Activated T-helper 2 cell treated with anti-CD3 and anti-CD28 coated beads, Interferon-gamma antibody, Interleukin-2, Interleukin-4, amounts not matched to agents 10 μg/mL and 5 μg/mL and 100 μg/mL, durations not matched to agents 14 hours and 24 hours and 36 hours (primary cell): Measurements from ENCODE around the gene CYP2C19. TPM values are rescaled to one million over a fixed set of nuclear protein-coding genes. Genes with fewer than 3 reads are reported as not detected.
"Not testable (repeated sequence)": the region's sequence is repeated elsewhere in the genome, so short reads cannot be mapped to it uniquely, and the experiment has no call there.

Experiments
- DNase-seq: peaks from one replicate; pipeline ENCODE4 v3.0.0; 2021; ENCODE audit warnings: low spot score
- H3K27ac Mint-ChIP-seq: one replicate; pipeline ENCODE4 v1.8.0; 2021; ENCODE audit warnings: mixed read lengths
- H3K27me3 Mint-ChIP-seq: one replicate; pipeline ENCODE4 v1.8.0; 2021; ENCODE audit warnings: low read depth, mixed read lengths
- H3K36me3 Mint-ChIP-seq: one replicate; pipeline ENCODE4 v1.8.0; 2021; ENCODE audit warnings: low read depth, mixed read lengths
- H3K4me1 Mint-ChIP-seq: one replicate; pipeline ENCODE4 v1.8.0; 2021; ENCODE audit warnings: low read depth, mixed read lengths
- H3K4me3 Mint-ChIP-seq: one replicate; pipeline ENCODE4 v1.8.0; 2021; ENCODE audit warnings: low read depth, mild to moderate bottlenecking, moderate library complexity, mixed read lengths
- H3K9me3 Mint-ChIP-seq: one replicate; pipeline ENCODE4 v1.8.0; 2021; ENCODE audit warnings: mixed read lengths
- intact Hi-C: fragments of 100-400 bp; cut with micrococcal nuclease; formaldehyde crosslinking; loops from one replicate; pipeline ENCODE4 v1.15.1; 2023
- total RNA-seq: library from RNA; stranded (reverse); gene quantifications from 2 replicates; pipeline ENCODE4 v1.2.3, GENCODE V29; 2022

Gene CYP2C19
- not detected in 2 replicates for total RNA-seq

GRCh38 chr10:94762393-94762792 is at the start of gene CYP2C19:
TSS of gene CYP2C19 (plus strand) at chr10:94762681. CDS start at chr10:94762706, 25 bp downstream.
- no peak for DNase-seq
- no peaks in the 10 kb centered on the region for H3K36me3 Mint-ChIP-seq
- no peaks in the 10 kb centered on the region for H3K9me3 Mint-ChIP-seq
- no peaks in the 10 kb centered on the region for H3K4me1 Mint-ChIP-seq
- no peaks in the 10 kb centered on the region for H3K27me3 Mint-ChIP-seq
- H3K27ac Mint-ChIP-seq, result no peak within 1 kb of the TSS
- H3K4me3 Mint-ChIP-seq, result no peak within 1 kb of the TSS
- intact Hi-C loops, result no loop called here

- Mint-ChIP-seq H3K36me3 (no peaks in the 10 kb centered on the region), H3K4me1 (no peaks in the 10 kb centered on the region), H3K4me3 (no peak overlapping the region), H3K9me3 (no peaks in the 10 kb centered on the region), H3K27ac (no peak overlapping the region), H3K27me3 (no peaks in the 10 kb centered on the region)
- DNase-seq, result no peak
- intact Hi-C loops, result no loop called here
Observed at GRCh38 chr10:94725871-94726270, 36.6 kb upstream of the CYP2C19 start.

DNA sequence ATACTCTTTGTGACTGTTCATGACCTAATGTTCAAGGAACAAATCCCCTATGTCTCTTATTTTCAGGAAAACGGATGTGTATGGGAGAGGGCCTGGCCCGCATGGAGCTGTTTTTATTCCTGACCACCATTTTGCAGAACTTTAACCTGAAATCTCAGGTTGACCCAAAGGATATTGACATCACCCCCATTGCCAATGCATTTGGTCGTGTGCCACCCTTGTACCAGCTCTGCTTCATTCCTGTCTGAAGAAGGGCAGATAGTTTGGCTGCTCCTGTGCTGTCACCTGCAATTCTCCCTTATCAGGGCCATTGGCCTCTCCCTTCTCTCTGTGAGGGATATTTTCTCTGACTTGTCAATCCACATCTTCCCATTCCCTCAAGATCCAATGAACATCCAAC is 27.3 kb upstream of the CYP2C19 start:
- no peaks in the 10 kb centered on the region for H3K27me3 Mint-ChIP-seq
- H3K27ac Mint-ChIP-seq, result no peak overlapping the region
- H3K36me3 Mint-ChIP-seq, result no peaks in the 10 kb centered on the region
- H3K4me1 Mint-ChIP-seq, result no peaks in the 10 kb centered on the region
- peaks cover 8% of the 10 kb centered on the region for H3K9me3 Mint-ChIP-seq
- DNase-seq, result no peak
- intact Hi-C loops, result no loop called here
- no peak overlapping the region for H3K4me3 Mint-ChIP-seq

GRCh38 chr10:94738588-94738987 is 23.9 kb upstream of the CYP2C19 start:
- H3K4me1 Mint-ChIP-seq, result no peaks in the 10 kb centered on the region

GRCh38 chr10:94747137-94747536 is 15.3 kb upstream of the CYP2C19 start:
- Mint-ChIP-seq H3K27me3 (no peaks in the 10 kb centered on the region), H3K4me1 (no peaks in the 10 kb centered on the region), H3K27ac (no peak overlapping the region), H3K36me3 (no peaks in the 10 kb centered on the region), H3K9me3 (peaks cover 27% of the 10 kb centered on the region), H3K4me3 (no peak overlapping the region)
- DNase-seq, result no peak
- intact Hi-C loops, result no loop called here

More at GRCh38 chr10:94738588-94738987, 23.9 kb upstream of the CYP2C19 start:
- Mint-ChIP-seq H3K27ac (no peak overlapping the region), H3K27me3 (no peaks in the 10 kb centered on the region), H3K9me3 (peaks cover 23% of the 10 kb centered on the region), H3K4me3 (no peak overlapping the region), H3K36me3 (no peaks in the 10 kb centered on the region)
- intact Hi-C loops, result no loop called here
- no peak for DNase-seq

GRCh38 chr10:94747838-94748237 is 14.6 kb upstream of the CYP2C19 start:
- intact Hi-C loops, result no loop called here
- no peaks in the 10 kb centered on the region for H3K27me3 Mint-ChIP-seq
- H3K9me3 Mint-ChIP-seq, result peaks cover 27% of the 10 kb centered on the region
- H3K4me1 Mint-ChIP-seq, result no peaks in the 10 kb centered on the region
- H3K36me3 Mint-ChIP-seq, result no peaks in the 10 kb centered on the region
- H3K27ac Mint-ChIP-seq, result no peak overlapping the region
- no peak for DNase-seq
- no peak overlapping the region for H3K4me3 Mint-ChIP-seq

DNA sequence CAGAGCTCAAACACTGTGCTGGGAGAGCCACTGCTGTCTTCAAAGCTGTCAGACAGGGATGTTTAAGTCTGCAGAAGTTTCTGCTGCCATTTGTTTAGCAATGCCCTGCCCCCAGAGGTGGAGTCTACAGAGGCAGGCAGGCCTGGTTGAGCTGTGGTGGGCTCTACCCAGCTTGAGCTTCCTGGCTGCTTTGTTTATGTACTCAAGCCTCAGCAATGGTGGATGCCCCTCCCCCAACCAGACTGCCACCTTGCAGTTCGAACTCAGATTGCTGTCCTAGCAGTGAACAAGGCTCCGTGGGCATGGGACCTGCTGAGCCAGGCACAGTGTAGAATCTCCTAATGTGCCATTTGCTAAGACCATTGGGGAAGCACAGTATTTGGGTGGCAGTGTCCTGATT is 4.6 kb upstream of the CYP2C19 start:
- no peak for DNase-seq
- Mint-ChIP-seq H3K4me3 (no peak overlapping the region), H3K36me3 (no peaks in the 10 kb centered on the region), H3K27ac (no peak overlapping the region), H3K27me3 (no peaks in the 10 kb centered on the region), H3K9me3 (peaks cover 4% of the 10 kb centered on the region), H3K4me1 (no peaks in the 10 kb centered on the region)
- intact Hi-C loops, result no loop called here

DNA sequence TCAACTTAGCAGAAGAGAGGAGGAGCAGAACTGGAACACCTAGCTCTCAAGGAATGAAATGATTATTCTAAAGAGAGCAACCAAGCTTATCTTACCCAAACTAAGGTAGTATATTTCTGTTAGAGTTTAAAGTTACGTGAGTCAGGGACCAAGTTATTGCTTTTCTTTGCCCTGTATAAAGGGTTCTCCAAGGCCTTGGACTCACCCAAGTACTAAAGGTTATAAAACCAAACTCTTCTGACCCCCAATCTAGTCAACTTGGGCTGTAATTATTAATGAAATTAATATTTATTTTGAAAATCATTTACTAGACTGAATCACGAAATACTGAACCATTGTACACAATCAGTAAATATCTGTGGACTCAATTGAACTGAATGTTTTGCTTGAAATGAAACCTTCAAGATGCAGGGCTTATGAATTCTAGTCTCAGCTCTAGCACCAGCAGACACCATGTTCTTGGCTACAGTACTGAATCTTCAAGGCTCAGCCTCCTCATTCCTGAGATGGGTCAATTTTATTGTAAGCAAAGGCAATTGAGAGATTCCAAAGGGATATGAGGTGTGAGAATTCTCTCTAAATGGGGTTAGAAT is 1.8 kb upstream of the CYP2C19 start:
- intact Hi-C loops, result no loop called here
- Mint-ChIP-seq H3K9me3 (peaks cover 4% of the 10 kb centered on the region), H3K4me1 (no peaks in the 10 kb centered on the region), H3K4me3 (no peak overlapping the region), H3K36me3 (no peaks in the 10 kb centered on the region), H3K27ac (no peak overlapping the region), H3K27me3 (no peaks in the 10 kb centered on the region)
- DNase-seq, result no peak

DNA sequence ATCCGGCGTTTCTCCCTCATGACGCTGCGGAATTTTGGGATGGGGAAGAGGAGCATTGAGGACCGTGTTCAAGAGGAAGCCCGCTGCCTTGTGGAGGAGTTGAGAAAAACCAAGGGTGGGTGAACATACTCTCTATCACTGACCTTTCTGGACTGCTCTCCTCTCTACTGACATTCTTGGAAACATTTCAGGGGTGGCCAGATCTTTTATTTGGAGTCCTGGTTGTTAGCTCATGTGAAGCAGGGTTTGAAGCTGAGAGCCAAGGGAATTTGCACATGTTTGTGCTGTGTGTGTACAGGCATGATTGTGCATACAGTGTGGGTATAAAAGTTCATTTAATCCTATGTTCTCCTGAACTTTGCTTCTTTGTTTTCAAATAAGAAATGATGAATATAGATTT is 12.9 kb downstream of the CYP2C19 start:
- H3K27ac Mint-ChIP-seq, intact Hi-C loops, H3K4me3 Mint-ChIP-seq: not testable (repeated sequence)

GRCh38 chr10:94777886-94778458 is 15.5 kb downstream of the CYP2C19 start:
- H3K4me1 Mint-ChIP-seq, result no peaks in the 10 kb centered on the region
- H3K27ac Mint-ChIP-seq, result no peak overlapping the region
- DNase-seq, result no peak
- H3K36me3 Mint-ChIP-seq, result no peaks in the 10 kb centered on the region
- H3K9me3 Mint-ChIP-seq, result no peaks in the 10 kb centered on the region
- H3K4me3 Mint-ChIP-seq, result no peak overlapping the region
- H3K27me3 Mint-ChIP-seq, result no peaks in the 10 kb centered on the region
- intact Hi-C loops, result no loop called here

More for the DNA sequence above, 12.9 kb downstream of the CYP2C19 start:
- H3K27me3 Mint-ChIP-seq, DNase-seq, H3K9me3 Mint-ChIP-seq, H3K4me1 Mint-ChIP-seq, H3K36me3 Mint-ChIP-seq: not testable (repeated sequence)

DNA sequence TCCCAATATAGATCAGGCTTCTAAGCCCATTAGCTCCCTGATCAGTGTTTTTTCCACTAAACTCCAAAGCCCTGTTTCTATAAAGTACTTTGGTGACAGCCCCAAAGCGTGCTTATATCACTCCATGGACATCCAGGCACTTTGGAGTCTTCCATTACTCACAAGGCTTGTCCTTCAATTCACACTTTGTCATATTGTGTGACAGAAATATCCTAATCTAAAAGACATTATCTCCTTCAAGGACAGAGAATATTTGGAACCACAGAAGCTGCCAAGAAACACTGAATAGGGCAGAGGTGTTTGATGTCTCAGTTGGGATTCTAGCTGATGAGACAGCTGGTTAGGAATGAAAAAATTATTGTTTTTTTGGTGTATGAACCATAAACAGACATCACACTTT is 18.4 kb downstream of the CYP2C19 start:
- Mint-ChIP-seq H3K27ac (no peak overlapping the region), H3K9me3 (no peaks in the 10 kb centered on the region), H3K4me1 (no peaks in the 10 kb centered on the region), H3K27me3 (no peaks in the 10 kb centered on the region), H3K36me3 (no peaks in the 10 kb centered on the region), H3K4me3 (no peak overlapping the region)
- DNase-seq, result no peak
- intact Hi-C loops, result no loop called here

- Mint-ChIP-seq H3K9me3 (peaks cover 3% of the 10 kb centered on the region), H3K27ac (no peak overlapping the region), H3K4me3 (no peak overlapping the region), H3K4me1 (no peaks in the 10 kb centered on the region), H3K27me3 (no peaks in the 10 kb centered on the region), H3K36me3 (no peaks in the 10 kb centered on the region)
- intact Hi-C loops, result no loop called here
- no peak for DNase-seq
Observed at GRCh38 chr10:94784256-94784655, 21.8 kb downstream of the CYP2C19 start.

DNA sequence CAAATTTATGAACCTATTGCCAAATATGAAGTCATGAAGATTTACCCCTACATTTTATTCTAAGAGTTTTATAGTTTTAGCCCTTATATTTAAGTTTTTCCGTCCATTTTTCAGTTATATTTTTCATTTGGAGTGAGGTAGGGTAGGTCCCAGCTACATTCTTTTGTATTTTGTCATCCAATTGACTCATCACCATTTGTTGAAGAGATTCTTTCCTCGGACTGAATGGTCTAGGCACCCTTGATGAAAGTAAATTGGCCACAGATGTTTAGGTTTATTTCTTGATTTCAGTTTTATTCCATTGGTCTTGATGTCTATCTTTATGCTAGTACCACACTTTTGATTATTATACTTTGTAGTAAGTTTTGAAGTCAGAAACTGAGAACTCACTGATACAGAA is 22.7 kb downstream of the CYP2C19 start:
- Mint-ChIP-seq H3K4me1 (no peaks in the 10 kb centered on the region), H3K27me3 (no peaks in the 10 kb centered on the region), H3K9me3 (peaks cover 4% of the 10 kb centered on the region), H3K27ac (no peak overlapping the region), H3K4me3 (no peak overlapping the region), H3K36me3 (no peaks in the 10 kb centered on the region)
- DNase-seq, result no peak
- intact Hi-C loops, result no loop called here

GRCh38 chr10:94800551-94800950 is 38.1 kb downstream of the CYP2C19 start:
- H3K27ac Mint-ChIP-seq, H3K27me3 Mint-ChIP-seq, DNase-seq, H3K4me3 Mint-ChIP-seq, intact Hi-C loops, H3K4me1 Mint-ChIP-seq, H3K9me3 Mint-ChIP-seq, H3K36me3 Mint-ChIP-seq: not testable (repeated sequence)
